ENCODE results near the gene SALL2. TPM values are rescaled to one million over a fixed set of nuclear protein-coding genes. Genes with fewer than 3 reads are reported as not detected.

SALL2 gene
- total RNA-seq, 1 donor from 2014 or later = 1.4 TPM

DNA sequence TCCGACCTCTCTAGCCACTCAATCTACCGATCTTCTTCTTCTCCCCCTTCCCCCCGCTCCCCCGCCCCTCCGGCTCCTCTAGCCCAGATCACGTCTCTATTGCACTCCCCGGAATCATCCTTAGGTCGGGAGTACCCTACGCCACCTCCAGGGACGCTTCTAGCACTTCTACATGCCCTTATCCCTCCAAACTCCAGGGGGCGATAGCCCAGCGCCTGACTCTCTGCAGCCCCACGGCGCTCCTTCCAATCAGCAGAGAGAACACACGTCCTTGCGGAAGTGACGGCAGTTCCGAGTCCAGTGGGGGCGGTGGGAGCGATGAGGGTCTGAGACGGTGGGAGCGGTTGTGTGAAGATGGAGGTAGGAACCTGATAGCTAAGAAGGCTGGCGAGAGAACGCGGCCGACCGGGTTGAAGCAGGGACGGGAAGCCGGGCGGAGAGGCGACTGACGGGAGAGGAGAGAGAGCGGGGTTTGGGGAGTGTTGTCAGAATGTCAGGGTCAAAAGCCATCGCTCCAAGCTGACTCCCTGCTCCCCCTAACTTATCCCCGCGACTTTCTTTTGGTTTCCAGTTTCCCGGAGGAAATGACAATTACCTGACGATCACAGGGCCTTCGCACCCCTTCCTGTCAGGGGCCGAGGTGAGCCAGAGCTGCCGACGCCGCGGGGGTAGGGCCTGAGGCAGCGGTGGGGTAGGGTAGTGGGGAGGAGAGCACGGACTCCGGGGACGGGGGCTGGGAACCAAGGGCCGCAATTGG lies 49.0 kb downstream of the SALL2 start, which contains the start of the genes RAB2B and TOX4:
TSS of gene RAB2B (minus strand) at position 35 of the 757 bp plus-strand sequence. CDS start 87 bp downstream, outside the sequence.
TSS of gene TOX4 (plus strand) at position 271 of the 757 bp plus-strand sequence. CDS start at position 355, 84 bp downstream.
- peak; percentile 100 for ATAC-seq

DNA sequence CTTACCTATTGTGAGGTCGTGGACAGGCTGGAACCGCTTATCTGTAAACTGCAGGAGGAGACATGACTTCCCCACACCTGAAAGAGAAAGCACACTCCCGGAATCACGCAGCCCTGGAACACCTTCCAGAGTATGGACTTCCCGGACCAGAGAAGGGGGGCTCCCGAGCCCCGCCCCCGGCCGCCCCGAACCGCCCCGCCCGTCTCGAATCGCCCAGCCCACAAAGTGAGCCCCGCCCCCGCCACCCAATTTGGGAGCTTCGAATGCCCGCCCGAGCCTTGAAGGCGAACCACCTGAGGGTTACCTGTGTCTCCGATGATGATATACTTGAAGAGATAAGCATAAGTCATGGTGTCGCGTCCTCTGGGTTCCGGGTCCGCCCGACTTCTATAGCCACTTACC lies 49.6 kb downstream of the SALL2 start:
- ATAC-seq = peak; percentile 83

DNA sequence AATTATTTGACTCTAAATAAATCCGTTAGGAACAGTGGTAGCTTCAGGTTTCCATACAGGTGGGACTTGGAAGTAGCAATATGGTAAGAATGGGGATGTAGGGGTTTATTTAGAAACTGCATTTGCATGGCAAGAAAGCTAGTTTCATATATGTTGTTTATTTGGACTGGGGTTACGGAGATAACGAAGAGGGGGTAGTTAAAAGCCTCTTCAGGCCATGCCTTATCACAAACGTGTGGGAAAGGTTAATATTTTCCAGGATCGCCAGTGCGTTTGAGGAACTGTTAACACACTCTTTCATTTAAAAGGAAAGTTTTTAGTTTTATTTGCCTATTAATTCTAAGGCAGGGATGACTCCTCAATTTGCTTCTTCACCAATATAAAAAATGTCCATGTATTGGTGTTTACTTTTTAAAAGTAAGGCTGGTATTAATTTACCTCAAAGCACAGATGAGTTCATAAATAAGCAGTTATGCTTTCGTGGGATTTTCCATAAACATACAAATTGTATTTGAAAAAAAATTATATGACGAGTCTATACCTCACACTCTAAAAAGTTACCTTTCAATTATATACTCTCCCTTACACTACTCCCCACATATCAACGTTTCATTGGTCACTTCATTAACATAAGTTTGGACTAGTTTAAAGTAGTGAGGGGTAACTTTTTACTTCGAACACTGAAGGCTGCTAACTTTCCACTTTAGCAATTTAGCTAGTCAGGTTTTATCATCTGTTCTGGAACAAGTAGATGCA lies 50.2 kb downstream of the SALL2 start:
- ATAC-seq = peak; percentile 21

Other genes starting within 250 kb of the SALL2 start
- not detected for gene RPGRIP1, start 246.3 kb downstream of the SALL2 start, total RNA-seq
- gene SUPT16H, start 142.3 kb downstream of the SALL2 start, total RNA-seq = 40.3 TPM
- gene CHD8, start 70.2 kb downstream of the SALL2 start, total RNA-seq = 46.3 TPM
- 11.4 TPM for gene RAB2B, start 49.4 kb downstream of the SALL2 start, total RNA-seq
- gene TOX4, start 49.2 kb downstream of the SALL2 start, total RNA-seq = 70.6 TPM
- gene METTL3, start 15.0 kb downstream of the SALL2 start, total RNA-seq = 20.9 TPM
- not detected for gene OR10G3, start 53.7 kb upstream of the SALL2 start, total RNA-seq
- gene OR10G2, start 108.6 kb upstream of the SALL2 start, total RNA-seq = not detected
- not detected for gene OR4E2, start 127.5 kb upstream of the SALL2 start, total RNA-seq
- not detected for gene OR4E1, start 147.5 kb upstream of the SALL2 start, total RNA-seq

Data from esophagus mucosa (tissue), 1 donor.